GM12865 (cell line): ENCODE measurements around the gene P3H1.

ENCODE experiments used
- DNase-seq: peaks from one replicate; pipeline ENCODE4 v3.0.0; 2010; ENCODE audit warnings: low read depth
- H3K4me3 ChIP-seq: 2 replicates; pipeline ENCODE4 v1.5.1; 2011; ENCODE audit warnings: mild to moderate bottlenecking, low read depth, low read length, control low read depth
- CTCF ChIP-seq: IDR thresholded peaks from 2 replicates; pipeline ENCODE4 v1.5.1; 2011; ENCODE audit warnings: low read length, control low read depth, low read depth, inconsistent platforms; ENCODE audit not compliant: insufficient read depth; ENCODE audit errors: missing control alignments

Gene P3H1

GRCh38 chr1:42801832-42802473 is 35.1 kb upstream of the P3H1 start:
- DNase-seq, result no peak
- no peak for TF ChIP-seq CTCF
- H3K4me3 ChIP-seq, result no peak overlapping the region

GRCh38 chr1:42797979-42798378 is 31.2 kb upstream of the P3H1 start:
- DNase-seq, result no peak
- no peak overlapping the region for H3K4me3 ChIP-seq
- TF ChIP-seq CTCF, result no peak

- H3K4me3 ChIP-seq, result no peak overlapping the region
- no peak for TF ChIP-seq CTCF
- no peak for DNase-seq
Observed at GRCh38 chr1:42797414-42797813, 30.6 kb upstream of the P3H1 start.

- H3K4me3 ChIP-seq, result no peak overlapping the region
- TF ChIP-seq CTCF, result no peak
- DNase-seq, result no peak
Observed at GRCh38 chr1:42793824-42794223, 27.0 kb upstream of the P3H1 start.

- no peak for DNase-seq
- no peak for TF ChIP-seq CTCF
- H3K4me3 ChIP-seq, result no peak overlapping the region
Observed at GRCh38 chr1:42788021-42788420, 21.2 kb upstream of the P3H1 start.

- no peak overlapping the region for H3K4me3 ChIP-seq
- no peak for TF ChIP-seq CTCF
- DNase-seq, result no peak
Observed at GRCh38 chr1:42786097-42786496, 19.3 kb upstream of the P3H1 start.

- TF ChIP-seq CTCF, result no peak
- no peak within 1 kb of the TSS for H3K4me3 ChIP-seq
- no peak for DNase-seq
Observed at GRCh38 chr1:42784946-42785693, 18.3 kb upstream of the P3H1 start, which contains the start of gene TMEM269. TMEM269 (plus strand) TSS chr1:42784991; CDS start chr1:42789894, 4,903 bp downstream.
